OCI-LY3 (cell line): ENCODE data around the gene FCF1.
A peak's percentile ranks its signal among the peaks of the same experiment; 100 is the strongest.

Experiments
- H2AFZ ChIP-seq: fragments of 200-600, 300-600 bp; shearing (Covaris generic); 2 replicates; pipeline ENCODE4 v1.6.0; 2014; ENCODE audit warnings: antibody characterized with exemption, low read depth, low read length
- H3K27ac ChIP-seq: fragments of 200-600, 300-600 bp; sonication (generic); 2 replicates; pipeline ENCODE4 v1.5.1; 2014; ENCODE audit warnings: mild to moderate bottlenecking, low read length, moderate library complexity, mixed read lengths
- H3K27me3 ChIP-seq: fragments of 200-600, 300-600 bp; sonication (generic); 2 replicates; pipeline ENCODE4 v1.6.1; 2014; ENCODE audit warnings: low read depth, low read length, mixed read lengths
- H3K36me3 ChIP-seq: fragments of 200-600, 300-600 bp; sonication (generic); replicated peaks from 2 replicates; pipeline ENCODE3; 2014; ENCODE audit warnings: low read depth, low read length, mixed read lengths
- H3K4me1 ChIP-seq: fragments of 300-600, 200-600 bp; sonication (generic); 2 replicates; pipeline ENCODE4 v1.6.1; 2014; ENCODE audit warnings: low read length, mixed read lengths
- H3K4me2 ChIP-seq: fragments of 200-600, 300-600 bp; sonication (generic); 2 replicates; pipeline ENCODE4 v1.6.1; 2014; ENCODE audit warnings: low read length, mixed read lengths
- H3K4me3 ChIP-seq: fragments of 300-600, 200-600 bp; sonication (generic); 2 replicates; pipeline ENCODE4 v1.5.1; 2014; ENCODE audit warnings: antibody characterized with exemption, mild to moderate bottlenecking, low read length, moderate library complexity
- H3K79me2 ChIP-seq: fragments of 300-600, 200-600 bp; shearing (Covaris generic); 2 replicates; pipeline ENCODE4 v1.6.1; 2014; ENCODE audit warnings: mild to moderate bottlenecking, low read length, mixed read lengths
- H3K9ac ChIP-seq: fragments of 300-600, 200-600 bp; shearing (Covaris generic); 2 replicates; pipeline ENCODE4 v1.6.0; 2014; ENCODE audit warnings: mild to moderate bottlenecking, low read length, moderate library complexity
- H3K9me3 ChIP-seq: fragments of 200-600, 300-600 bp; shearing (Covaris generic); 2 replicates; pipeline ENCODE4 v1.6.1; 2014; ENCODE audit warnings: low read length, mixed read lengths; ENCODE audit not compliant: insufficient read depth
- H4K20me1 ChIP-seq: fragments of 200-600, 300-600 bp; sonication (generic); 2 replicates; pipeline ENCODE4 v1.6.1; 2016; ENCODE audit warnings: low read length, mixed read lengths; ENCODE audit not compliant: insufficient read depth
- EZH2phosphoT487 ChIP-seq: fragments of 200-600 bp; shearing (Covaris generic); IDR thresholded peaks from 2 replicates; pipeline ENCODE4 v1.6.1; 2018; ENCODE audit warnings: antibody characterized with exemption, mixed run types, low read depth
- TF ChIP-seq, protein P1 (sequence below): fragments of 200-600, 300-600 bp; sonication (generic); IDR thresholded peaks from 2 replicates; pipeline ENCODE4 v1.5.1; 2014; ENCODE audit warnings: antibody characterized with exemption, low read length, low read depth

FCF1 gene, protein sequence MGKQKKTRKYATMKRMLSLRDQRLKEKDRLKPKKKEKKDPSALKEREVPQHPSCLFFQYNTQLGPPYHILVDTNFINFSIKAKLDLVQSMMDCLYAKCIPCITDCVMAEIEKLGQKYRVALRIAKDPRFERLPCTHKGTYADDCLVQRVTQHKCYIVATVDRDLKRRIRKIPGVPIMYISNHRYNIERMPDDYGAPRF

DNA sequence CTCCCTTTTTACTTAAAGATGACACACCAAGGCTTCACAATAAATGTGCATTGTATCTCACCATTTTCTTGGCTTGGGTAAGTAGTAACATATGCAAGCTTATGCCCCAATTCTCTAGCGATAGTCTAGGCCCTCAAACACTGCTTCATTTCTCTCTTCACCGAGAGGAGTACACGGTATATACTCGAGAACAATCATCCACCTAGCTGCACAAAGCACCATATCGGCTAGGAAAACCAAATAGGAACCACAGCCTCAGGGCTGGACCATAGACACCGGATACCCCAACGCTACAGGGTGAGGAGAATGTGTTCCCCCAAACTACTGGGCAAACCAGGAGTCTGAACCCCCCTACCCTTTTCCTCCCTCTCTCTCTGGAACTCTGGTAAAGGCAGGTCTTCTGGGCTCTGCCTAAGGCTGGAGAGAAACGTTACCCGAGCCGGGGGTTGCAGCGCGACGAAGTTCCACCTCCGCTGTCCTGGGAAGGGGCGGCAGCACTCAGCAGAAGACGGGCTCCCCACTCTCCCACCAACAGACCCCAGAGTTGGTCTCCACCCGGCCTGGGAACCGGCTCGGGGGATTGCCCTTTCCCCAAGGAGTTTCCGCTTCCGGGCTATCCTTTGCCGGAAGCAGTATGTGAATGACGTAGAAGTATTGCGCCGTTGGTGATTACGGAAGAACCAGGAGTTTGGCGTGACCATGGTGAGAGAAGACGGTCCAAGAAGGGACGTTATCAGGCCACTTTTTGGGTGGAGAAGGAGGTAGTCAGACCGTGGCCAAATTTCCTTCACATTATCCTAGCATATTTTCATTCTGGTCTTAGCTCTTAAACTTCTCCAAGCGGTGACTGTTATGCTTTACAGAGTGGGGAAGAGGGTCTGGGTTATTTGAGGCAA, at the start of gene FCF1, which contains the start of gene AREL1:
Gene FCF1, plus strand, starts transcription at position 646 of the 896 bp plus-strand sequence. Its CDS starts 54 bp downstream, at position 700.
Gene AREL1, minus strand, starts transcription at position 582 of the 896 bp plus-strand sequence. CDS start 27,465 bp downstream, outside the sequence.
- no peak for TF ChIP-seq EZH2phosphoT487
- TF ChIP-seq, protein P1, sequence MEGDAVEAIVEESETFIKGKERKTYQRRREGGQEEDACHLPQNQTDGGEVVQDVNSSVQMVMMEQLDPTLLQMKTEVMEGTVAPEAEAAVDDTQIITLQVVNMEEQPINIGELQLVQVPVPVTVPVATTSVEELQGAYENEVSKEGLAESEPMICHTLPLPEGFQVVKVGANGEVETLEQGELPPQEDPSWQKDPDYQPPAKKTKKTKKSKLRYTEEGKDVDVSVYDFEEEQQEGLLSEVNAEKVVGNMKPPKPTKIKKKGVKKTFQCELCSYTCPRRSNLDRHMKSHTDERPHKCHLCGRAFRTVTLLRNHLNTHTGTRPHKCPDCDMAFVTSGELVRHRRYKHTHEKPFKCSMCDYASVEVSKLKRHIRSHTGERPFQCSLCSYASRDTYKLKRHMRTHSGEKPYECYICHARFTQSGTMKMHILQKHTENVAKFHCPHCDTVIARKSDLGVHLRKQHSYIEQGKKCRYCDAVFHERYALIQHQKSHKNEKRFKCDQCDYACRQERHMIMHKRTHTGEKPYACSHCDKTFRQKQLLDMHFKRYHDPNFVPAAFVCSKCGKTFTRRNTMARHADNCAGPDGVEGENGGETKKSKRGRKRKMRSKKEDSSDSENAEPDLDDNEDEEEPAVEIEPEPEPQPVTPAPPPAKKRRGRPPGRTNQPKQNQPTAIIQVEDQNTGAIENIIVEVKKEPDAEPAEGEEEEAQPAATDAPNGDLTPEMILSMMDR, result no peak
- H3K9me3 ChIP-seq, result no peaks in the 10 kb centered on the region
- peak within 1 kb of the TSS; percentile 75; the same call in 1 of the 2 replicates for H2AFZ ChIP-seq
- peak within 1 kb of the TSS; percentile 70 for H3K9ac ChIP-seq
- peaks cover 19% of the 10 kb centered on the region for H3K36me3 ChIP-seq
- H3K4me3 ChIP-seq, result peak within 1 kb of the TSS; percentile 87
- peak within 1 kb of the TSS; percentile 76 for H3K4me2 ChIP-seq
- peaks cover 65% of the 10 kb centered on the region for H3K79me2 ChIP-seq
- peaks cover 15% of the 10 kb centered on the region for H3K4me1 ChIP-seq
- peak within 1 kb of the TSS; percentile 15; the same call in 1 of the 2 replicates for H3K27ac ChIP-seq
- H3K27me3 ChIP-seq, result no peaks in the 10 kb centered on the region
- H4K20me1 ChIP-seq, result peaks cover 9% of the 10 kb centered on the region; the same call in 1 of the 2 replicates

DNA sequence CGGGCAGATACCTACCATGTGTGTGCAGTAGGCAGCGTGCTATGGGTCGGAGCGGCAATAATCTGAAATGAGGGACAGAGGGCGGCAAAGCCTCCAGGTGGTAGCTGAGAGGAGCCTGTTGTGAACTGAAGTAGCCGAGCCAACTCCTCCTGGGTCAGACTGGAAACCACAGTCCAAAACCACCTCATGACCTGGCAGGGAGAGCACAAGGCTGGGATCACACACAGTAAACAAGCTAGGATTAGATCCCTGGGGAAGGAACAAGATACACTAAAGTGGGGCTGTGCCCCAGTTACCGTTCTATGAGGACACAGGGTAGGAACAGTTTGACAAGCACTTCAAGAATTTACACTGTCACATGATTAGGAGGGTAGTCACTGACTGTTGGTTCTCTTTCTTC, 49.1 kb upstream of the FCF1 start:
- Histone ChIP-seq H3K4me2 (no peak overlapping the region), H3K9me3 (no peaks in the 10 kb centered on the region), H3K79me2 (no peaks in the 10 kb centered on the region), H3K36me3 (peaks cover 43% of the 10 kb centered on the region), H2AFZ (no peak overlapping the region), H3K9ac (no peak overlapping the region), H3K4me3 (no peak overlapping the region), H3K4me1 (no peaks in the 10 kb centered on the region), H3K27ac (no peak overlapping the region), H3K27me3 (no peaks in the 10 kb centered on the region), H4K20me1 (no peaks in the 10 kb centered on the region)
- TF ChIP-seq, protein P1, result no peak
- no peak for TF ChIP-seq EZH2phosphoT487

DNA sequence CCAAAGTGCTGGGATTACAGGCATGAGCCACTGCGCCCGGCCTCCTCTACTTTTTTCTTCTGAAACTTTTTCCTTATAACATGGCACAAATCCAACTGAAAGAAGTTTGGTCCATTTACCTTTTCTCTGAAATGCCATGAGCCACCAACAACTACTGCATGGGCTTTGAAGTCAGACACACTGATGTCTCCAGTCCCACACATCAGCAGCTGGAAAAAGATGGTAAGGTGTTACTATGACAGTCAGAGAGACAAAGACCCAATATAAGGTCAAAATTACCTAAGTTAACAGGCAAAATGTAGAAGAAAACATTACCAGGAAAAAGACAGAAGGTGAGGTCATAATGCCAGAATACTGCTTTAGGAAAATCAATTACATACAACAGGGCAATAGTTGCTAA, 48.2 kb upstream of the FCF1 start:
- peaks cover 49% of the 10 kb centered on the region for H3K36me3 ChIP-seq

More for the DNA sequence above, 48.2 kb upstream of the FCF1 start:
- Histone ChIP-seq H3K4me3 (no peak overlapping the region), H3K4me2 (no peak overlapping the region), H3K9me3 (no peaks in the 10 kb centered on the region), H3K27me3 (no peaks in the 10 kb centered on the region), H3K27ac (no peak overlapping the region), H2AFZ (no peak overlapping the region), H3K9ac (no peak overlapping the region), H3K79me2 (no peaks in the 10 kb centered on the region), H4K20me1 (no peaks in the 10 kb centered on the region), H3K4me1 (no peaks in the 10 kb centered on the region)
- no peak for TF ChIP-seq EZH2phosphoT487
- TF ChIP-seq, protein P1, result no peak
